ES-I3 (cell line): ENCODE data around the gene BTN2A1.

Experiments used
- H3K36me3 ChIP-seq: 2 replicates; pipeline ENCODE4 v1.6.1; 2013; ENCODE audit warnings: mild to moderate bottlenecking, low read length, control low read depth, moderate library complexity; ENCODE audit not compliant: insufficient read depth
- H3K4me1 ChIP-seq: 2 replicates; pipeline ENCODE4 v1.6.1; 2013; ENCODE audit warnings: mild to moderate bottlenecking, control low read depth, low read length; ENCODE audit not compliant: insufficient read depth
- H3K9ac ChIP-seq: 2 replicates; pipeline ENCODE4 v1.6.1; 2013; ENCODE audit warnings: low read depth, mild to moderate bottlenecking, low read length, moderate library complexity
- H3K9me3 ChIP-seq: 2 replicates; pipeline ENCODE4 v1.6.1; 2013; ENCODE audit warnings: mild to moderate bottlenecking, low read length, moderate library complexity; ENCODE audit not compliant: control insufficient read depth, insufficient read depth

Gene BTN2A1

DNA sequence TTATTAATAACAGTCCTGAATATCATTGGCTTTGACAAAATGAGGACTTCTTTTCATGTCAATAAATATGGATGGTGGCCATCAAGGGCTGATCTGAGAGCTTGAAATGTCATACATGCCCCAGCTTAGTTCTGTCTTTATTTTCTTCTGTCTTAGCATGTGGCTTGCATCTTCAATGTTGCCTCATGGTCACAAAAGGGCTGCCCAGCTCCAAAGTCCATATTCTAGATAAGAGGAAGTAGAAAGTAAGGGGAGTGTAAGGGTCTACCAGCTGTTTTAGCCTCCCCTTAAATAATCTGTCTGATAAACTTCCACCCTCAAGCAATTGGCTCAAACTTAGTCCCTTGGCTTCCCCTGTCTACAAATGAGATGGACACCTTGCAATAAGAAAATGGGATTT, 14.2 kb downstream of the BTN2A1 start:
- Histone ChIP-seq H3K9ac (no peak overlapping the region), H3K36me3 (0 out of 2 replicates have a peak, but pooled peaks cover 4% of the 10 kb centered on the region), H3K9me3 (0 out of 2 replicates have a peak, but pooled peaks cover 3% of the 10 kb centered on the region), H3K4me1 (peaks cover 21% of the 10 kb centered on the region)

DNA sequence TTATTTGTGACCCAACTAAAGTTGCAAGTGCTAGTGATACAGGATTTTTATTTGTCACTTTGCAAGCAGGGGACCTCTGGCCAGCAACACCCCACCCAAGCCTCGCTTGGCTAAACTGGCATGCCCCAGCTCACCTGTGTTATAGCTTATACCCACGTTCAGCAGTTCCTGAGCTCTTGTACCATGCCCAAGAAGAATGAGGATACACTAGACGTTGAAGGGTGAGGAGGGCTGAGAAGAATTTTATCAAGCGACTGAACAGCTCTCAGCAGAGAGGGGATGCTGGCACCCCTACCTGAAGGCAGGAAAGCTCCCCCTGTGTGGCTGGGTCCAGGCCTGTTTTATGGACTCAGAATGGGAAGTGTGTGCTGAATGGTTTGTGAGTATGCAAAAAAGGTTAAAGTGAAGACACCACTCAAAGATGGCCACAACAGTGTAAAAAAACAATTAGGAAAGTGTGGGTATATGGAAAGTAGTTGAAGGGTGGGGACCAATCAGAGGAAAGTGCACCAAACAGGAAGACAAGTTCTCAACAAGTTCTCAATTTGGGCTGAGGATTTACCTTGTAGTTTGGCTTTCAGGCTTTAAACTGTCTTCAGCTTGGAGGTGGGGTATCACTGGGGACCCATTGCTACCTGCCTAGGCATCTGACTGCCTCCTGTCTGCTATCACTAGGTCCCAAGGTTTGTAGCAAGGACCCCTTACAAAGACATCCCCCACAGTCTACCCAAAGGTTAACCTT, 15.0 kb downstream of the BTN2A1 start:
- Histone ChIP-seq H3K9me3 (0 out of 2 replicates have a peak, but pooled peaks cover 3% of the 10 kb centered on the region), H3K4me1 (peaks cover 21% of the 10 kb centered on the region), H3K9ac (no peak overlapping the region), H3K36me3 (0 out of 2 replicates have a peak, but pooled peaks cover 4% of the 10 kb centered on the region)

DNA sequence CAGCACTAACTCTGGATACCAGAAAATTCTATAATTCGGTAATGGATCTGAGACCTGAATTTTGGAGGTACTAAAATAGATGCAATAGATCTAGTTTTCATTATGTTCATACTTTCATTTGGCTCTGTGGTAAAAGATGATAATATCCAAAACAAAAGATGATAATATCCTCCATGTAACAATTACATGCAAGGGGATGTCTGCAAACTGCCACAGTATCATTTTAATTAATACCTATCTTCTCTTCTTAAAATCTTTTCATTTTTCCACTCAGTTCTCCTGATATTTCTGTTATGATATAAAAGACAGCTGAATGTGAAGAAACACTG, 15.6 kb downstream of the BTN2A1 start:
- H3K4me1 ChIP-seq, result peaks cover 21% of the 10 kb centered on the region
- H3K36me3 ChIP-seq, result 0 out of 2 replicates have a peak, but pooled peaks cover 4% of the 10 kb centered on the region
- 0 out of 2 replicates have a peak, but pooled peaks cover 3% of the 10 kb centered on the region for H3K9me3 ChIP-seq
- peak overlapping the region; percentile 58; the same call in 1 of the 2 replicates for H3K9ac ChIP-seq

DNA sequence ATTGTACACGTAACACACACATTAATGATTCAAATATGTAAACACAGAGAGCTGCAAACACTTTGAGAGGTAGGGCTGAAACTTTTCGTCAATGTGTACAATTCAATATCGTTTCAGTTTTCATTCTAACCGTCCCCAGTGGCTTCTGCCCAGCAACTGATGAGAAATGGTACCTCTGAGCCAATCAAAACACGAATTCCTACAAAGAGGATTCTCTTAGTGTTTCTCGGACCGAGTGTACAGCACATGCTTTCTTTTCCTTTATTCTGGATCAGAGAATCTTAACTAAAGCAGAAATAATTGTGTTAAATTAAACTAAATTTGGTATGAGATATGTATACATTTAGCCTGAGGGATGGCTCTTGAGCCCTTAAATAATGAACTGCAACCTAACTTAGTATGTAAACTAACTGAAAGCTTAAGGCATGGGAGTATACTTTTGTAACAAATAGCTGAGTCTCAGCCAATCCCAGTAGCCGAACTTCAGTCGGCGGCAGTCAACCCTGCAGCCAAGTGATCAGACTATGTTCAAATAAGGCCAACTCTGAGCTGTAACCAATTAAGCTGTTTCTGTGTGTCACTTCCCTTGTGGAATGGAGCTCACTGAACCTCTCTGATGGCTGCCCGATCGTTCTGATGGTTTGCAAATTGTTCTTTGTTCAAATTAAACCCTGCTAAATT, 16.1 kb downstream of the BTN2A1 start:
- Histone ChIP-seq H3K4me1 (peaks cover 21% of the 10 kb centered on the region), H3K9ac (peak overlapping the region; percentile 58), H3K9me3 (0 out of 2 replicates have a peak, but pooled peaks cover 3% of the 10 kb centered on the region), H3K36me3 (no peaks in the 10 kb centered on the region)

DNA sequence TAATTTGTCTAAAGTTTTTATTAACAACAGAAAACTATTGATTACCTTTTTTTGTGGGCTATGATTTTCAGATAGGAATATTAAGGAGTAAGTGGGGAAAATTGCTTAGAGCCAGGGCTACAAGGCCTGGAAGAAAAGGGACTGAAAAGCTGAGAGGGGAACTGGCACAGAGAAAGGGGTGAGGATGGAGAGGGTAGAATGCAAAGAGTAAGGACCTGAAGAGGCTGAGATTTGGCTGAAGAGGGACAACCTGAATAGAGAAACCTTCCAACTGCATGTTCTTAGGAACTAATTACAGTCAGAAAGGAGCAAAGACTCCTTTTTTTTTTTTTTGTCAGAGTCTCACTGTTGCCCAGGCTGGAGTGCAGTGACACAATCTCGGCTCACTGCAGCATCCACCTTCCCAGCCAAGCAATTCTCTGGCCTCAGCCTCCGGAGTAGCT, 16.7 kb downstream of the BTN2A1 start:
- Histone ChIP-seq H3K4me1 (peaks cover 21% of the 10 kb centered on the region), H3K9me3 (0 out of 2 replicates have a peak, but pooled peaks cover 3% of the 10 kb centered on the region), H3K36me3 (no peaks in the 10 kb centered on the region), H3K9ac (peak overlapping the region; percentile 58; the same call in 1 of the 2 replicates)

DNA sequence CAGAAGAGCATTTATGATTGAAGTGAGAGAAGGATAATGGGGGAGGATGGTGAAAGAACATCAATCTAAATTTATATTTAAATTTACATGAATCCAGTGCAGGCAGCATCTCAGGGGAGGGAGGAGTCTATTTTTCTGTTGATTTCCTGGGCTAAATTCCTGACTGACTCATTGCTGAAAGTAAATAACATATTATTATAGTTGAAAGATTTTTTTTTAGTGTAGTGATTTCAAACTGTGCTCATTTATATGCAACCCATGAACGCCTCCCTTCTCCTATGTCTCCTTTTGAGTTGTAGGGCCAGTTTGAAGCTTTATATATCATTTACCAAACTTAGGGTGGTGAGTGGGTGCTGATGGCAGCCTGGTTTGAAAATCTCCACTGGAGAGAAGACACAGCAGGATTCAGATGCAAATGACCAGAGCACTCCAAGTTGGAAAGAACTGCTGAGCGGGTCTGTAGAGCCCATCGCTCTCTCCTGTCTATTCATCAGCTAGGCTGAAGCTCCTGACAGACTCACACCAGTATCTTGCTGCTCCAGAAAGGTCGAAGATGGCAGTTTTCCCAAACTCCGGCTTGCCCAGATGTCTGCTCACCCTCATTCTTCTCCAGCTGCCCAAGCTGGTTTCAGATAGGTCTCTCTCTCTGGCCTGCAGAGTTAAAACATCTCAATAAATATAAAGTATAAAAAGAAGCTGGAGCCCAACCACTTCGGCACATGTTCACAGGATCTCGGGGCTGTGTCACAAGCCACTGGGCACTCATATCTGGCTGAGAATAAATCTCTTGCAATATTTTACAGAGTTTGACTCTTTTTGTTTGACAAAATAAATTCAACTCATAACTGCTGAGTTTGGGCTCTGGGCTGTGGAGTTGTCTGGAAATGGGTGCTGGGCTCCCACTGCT, 18.3 kb downstream of the BTN2A1 start:
- no peaks in the 10 kb centered on the region for H3K36me3 ChIP-seq
- H3K9ac ChIP-seq, result no peak overlapping the region
- H3K4me1 ChIP-seq, result peaks cover 21% of the 10 kb centered on the region
- H3K9me3 ChIP-seq, result 0 out of 2 replicates have a peak, but pooled peaks cover 3% of the 10 kb centered on the region

DNA sequence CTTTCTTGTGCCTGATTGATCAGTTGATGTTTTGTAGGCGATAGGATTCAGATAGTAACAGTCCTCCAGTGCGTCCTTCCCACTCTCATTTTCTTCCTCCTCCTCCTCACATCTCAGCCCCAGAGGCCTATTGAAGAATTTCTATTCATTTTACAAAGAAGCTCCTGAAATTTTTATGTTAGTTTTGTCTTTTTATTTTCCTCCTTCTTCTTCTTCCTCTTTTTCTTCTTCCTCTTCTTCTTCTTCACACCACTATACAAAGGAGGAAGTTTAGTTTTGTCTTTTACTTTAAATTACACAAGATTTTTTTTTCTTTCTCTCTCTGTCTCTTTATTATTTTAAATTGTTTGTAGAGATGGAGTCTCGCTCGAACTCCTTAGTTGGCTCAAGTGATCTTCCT, 19.1 kb downstream of the BTN2A1 start:
- Histone ChIP-seq H3K9me3 (0 out of 2 replicates have a peak, but pooled peaks cover 3% of the 10 kb centered on the region), H3K36me3 (no peaks in the 10 kb centered on the region), H3K9ac (no peak overlapping the region), H3K4me1 (peaks cover 21% of the 10 kb centered on the region)

DNA sequence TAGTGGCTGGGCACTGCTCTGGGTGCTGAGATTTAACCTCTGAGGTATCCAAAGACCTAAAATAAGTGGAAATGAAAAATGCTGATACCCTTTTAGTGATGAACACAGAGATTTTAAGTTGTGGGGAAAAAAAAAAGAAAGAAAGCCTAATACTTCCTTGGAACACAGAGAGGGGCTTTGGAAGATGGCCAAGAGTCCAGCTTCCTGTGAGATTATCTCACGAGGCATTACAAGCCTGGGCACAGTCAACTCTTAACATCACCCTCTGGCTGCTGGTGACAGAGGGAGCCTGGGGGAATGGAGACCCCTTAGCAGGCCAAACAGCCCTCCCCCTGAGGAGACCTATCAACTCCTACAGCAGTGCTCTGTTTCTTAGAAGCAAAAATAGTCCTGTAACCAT, 19.7 kb downstream of the BTN2A1 start:
- H3K36me3 ChIP-seq, result no peaks in the 10 kb centered on the region
- H3K9me3 ChIP-seq, result 0 out of 2 replicates have a peak, but pooled peaks cover 3% of the 10 kb centered on the region
- H3K9ac ChIP-seq, result no peak overlapping the region
- peaks cover 21% of the 10 kb centered on the region for H3K4me1 ChIP-seq

DNA sequence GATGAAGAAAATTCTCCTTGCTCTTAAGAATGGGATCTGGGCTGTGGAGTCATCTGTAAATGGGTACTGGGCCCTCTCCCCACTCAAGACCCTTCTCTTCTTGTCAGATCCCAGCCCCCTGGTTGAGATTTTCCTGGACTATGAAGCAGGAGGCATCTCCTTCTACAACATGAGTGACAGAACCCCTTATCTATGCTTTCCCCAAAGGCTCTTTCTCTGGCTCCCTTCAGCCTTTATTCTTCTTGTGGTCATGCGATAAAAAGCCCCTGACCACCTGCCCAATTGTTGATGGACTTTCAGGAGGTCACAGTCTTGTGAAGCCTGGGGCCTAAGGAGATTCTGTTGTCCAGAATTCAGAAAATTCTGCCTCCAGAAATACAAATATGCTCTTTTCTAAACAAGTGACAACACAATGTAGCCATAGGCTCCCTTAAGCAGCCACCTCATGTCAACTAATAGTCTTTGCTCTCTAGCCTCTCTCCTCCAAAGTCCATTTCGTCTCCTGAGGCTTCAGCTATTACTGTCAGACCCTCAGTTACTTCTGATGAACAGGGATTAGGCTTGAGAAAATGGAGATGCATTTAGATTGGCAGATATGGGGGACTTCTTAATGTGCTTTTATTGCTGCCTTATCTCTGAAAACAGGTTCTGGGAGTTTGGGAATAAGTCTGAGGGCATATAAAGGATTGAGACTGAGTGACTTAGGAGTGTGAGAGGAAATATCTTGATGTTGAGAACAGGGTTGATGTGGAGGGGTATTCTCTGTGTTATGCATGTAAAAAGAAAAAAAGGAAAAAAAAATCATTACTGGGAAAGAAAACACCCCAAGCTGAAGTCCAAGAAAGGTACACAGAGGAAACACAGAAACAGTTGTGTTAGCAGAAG, 20.6 kb downstream of the BTN2A1 start:
- no peaks in the 10 kb centered on the region for H3K36me3 ChIP-seq
- H3K9me3 ChIP-seq, result no peaks in the 10 kb centered on the region
- no peak overlapping the region for H3K9ac ChIP-seq
- peaks cover 21% of the 10 kb centered on the region for H3K4me1 ChIP-seq

DNA sequence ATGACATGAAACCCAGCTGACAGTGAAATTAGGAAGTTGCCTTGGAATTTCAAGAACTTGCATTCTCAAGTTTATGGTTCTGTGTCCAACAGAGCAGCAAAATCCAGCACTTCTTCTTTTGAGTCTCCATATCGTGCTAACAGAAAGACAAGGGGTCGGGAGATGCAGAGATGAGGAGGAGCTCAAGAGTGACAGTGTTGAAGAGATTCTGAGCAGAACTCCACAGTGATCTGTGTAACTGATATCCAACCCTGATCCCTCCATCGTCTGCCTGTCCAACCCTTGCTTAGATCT, 21.2 kb downstream of the BTN2A1 start:
- peaks cover 21% of the 10 kb centered on the region for H3K4me1 ChIP-seq
- H3K9me3 ChIP-seq, result no peaks in the 10 kb centered on the region
- H3K9ac ChIP-seq, result no peak overlapping the region

DNA sequence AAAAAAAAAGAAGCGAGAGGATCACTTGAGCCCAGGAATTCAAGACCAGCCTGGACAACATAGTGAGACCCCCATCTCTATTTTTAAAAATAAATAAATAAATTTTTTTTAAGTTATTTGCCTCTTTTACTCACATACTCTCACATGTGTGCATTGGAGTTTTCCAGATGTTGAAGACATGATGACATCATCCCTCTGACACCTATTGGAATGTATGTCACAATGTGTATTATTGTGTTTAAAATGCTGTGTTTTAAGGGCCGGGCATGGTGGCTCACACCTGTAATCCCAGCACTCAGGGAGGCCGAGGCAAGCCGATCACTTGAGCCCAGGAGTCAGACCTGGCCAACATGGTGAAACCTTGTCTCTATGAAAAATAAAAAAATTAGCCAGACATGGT, 24.6 kb downstream of the BTN2A1 start:
- H3K4me1 ChIP-seq, result no peaks in the 10 kb centered on the region
- no peak overlapping the region for H3K9ac ChIP-seq
- no peaks in the 10 kb centered on the region for H3K36me3 ChIP-seq
- H3K9me3 ChIP-seq, result no peaks in the 10 kb centered on the region

More for the DNA sequence above, 21.2 kb downstream of the BTN2A1 start:
- no peaks in the 10 kb centered on the region for H3K36me3 ChIP-seq

DNA sequence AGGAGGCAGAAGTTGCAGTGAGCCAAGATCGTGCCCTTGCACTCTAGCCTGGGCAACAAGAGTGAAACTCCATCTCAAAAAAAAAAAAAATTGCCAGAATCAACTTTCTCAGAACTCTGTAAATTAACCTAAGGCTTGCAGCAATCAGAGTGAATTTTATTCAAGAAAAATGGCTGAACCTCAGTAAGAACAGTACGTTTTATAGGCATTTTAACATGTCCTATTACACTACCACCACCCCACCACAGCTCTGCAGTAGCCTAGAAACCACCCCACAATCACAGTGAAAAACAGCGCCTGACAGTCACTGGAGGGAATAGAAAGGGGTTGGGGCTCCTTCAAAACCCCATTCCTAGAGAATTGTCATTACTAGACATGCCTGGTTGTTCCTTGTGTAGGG, 26.0 kb downstream of the BTN2A1 start:
- no peaks in the 10 kb centered on the region for H3K36me3 ChIP-seq
- H3K9me3 ChIP-seq, result 0 out of 2 replicates have a peak, but pooled peaks cover 2% of the 10 kb centered on the region
- H3K9ac ChIP-seq, result no peak overlapping the region
- H3K4me1 ChIP-seq, result no peaks in the 10 kb centered on the region

DNA sequence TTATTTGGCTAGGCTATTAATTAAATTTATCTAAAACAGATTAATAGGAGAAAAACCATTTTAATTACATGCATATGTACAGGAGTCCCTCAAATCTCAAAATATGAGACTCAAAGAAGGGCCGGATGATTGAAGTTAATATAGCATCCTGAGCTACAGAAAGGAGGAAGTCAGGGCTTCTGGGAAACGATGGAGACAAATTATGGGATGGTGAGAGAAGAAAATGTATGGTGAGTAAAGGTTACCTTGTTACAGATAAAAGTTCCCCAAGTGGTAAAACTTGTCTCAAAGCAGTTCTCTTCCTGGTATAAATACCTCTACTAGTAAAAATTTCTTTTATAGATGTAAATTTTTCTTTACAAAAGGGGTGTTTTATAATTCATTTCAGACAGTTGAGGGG, 26.4 kb downstream of the BTN2A1 start:
- Histone ChIP-seq H3K9ac (no peak overlapping the region), H3K4me1 (no peaks in the 10 kb centered on the region), H3K36me3 (no peaks in the 10 kb centered on the region), H3K9me3 (0 out of 2 replicates have a peak, but pooled peaks cover 2% of the 10 kb centered on the region)
